K562 (cell line): ENCODE measurements around the gene TRAIP. TPM values are rescaled to one million over a fixed set of nuclear protein-coding genes. Genes with fewer than 3 reads are reported as not detected.

Experiments
- CEBPG ChIP-seq, 3 experiments: fragments of 200-800 bp in 1 of 3; sonication (Bioruptor generic) in 1 of 3; sonication (generic) in 1 of 3; formaldehyde crosslinking in 1 of 3; IDR thresholded peaks in 2 of 3; conservative IDR thresholded peaks in 1 of 3; 2 replicates each; pipeline versions ENCODE4 v1.6.1 to v1.8.0; 2016 to 2022; ENCODE audit warnings: missing compliant biosample characterization in 2 of 3, missing genetic modification characterization in 2 of 3, mild to moderate bottlenecking in 1 of 3, missing genetic modification reagents in 1 of 3
- CREM ChIP-seq: IDR thresholded peaks from 2 replicates; pipeline ENCODE4 v1.6.1; 2014; ENCODE audit warnings: antibody characterized with exemption, low read depth
- FIP1L1 ChIP-seq: fragments of 200-400 bp; formaldehyde crosslinking; IDR thresholded peaks from 2 replicates; pipeline ENCODE4 v1.6.1; 2018; ENCODE audit warnings: mild to moderate bottlenecking, low read depth, low read length; ENCODE audit not compliant: poor library complexity, severe bottlenecking
- GATAD2A ChIP-seq: fragments of 450-650 bp; IDR thresholded peaks from 2 replicates; pipeline ENCODE4 v1.6.1; 2017
- HMG20B ChIP-seq: fragments of 250-450 bp; sonication (Bioruptor Pico); IDR thresholded peaks from 2 replicates; pipeline ENCODE4 v1.5.0; 2021; ENCODE audit warnings: mild to moderate bottlenecking
- MCM2 ChIP-seq: fragments of 450-650 bp; IDR thresholded peaks from 2 replicates; pipeline ENCODE4 v1.6.1; 2017; ENCODE audit warnings: low read depth, mild to moderate bottlenecking
- MCM5 ChIP-seq: fragments of 450-650 bp; IDR thresholded peaks from 2 replicates; pipeline ENCODE4 v1.6.1; 2016; ENCODE audit warnings: low read depth
- RHOXF2B ChIP-seq: fragments of 250-450 bp; sonication (Bioruptor Pico); conservative IDR thresholded peaks from 2 replicates; pipeline ENCODE4 v1.5.1; 2021
- SRSF1 ChIP-seq: fragments of 200-400 bp; formaldehyde crosslinking; IDR thresholded peaks from 2 replicates; pipeline ENCODE4 v1.6.1; 2017; ENCODE audit warnings: mild to moderate bottlenecking, low read depth, low read length, moderate library complexity
- TOE1 ChIP-seq, 2 experiments: fragments of 450-650 bp in 1 of 2; sonication (generic) in 1 of 2; formaldehyde crosslinking in 1 of 2; IDR thresholded peaks; 2 replicates each; pipeline versions ENCODE4 v1.7.1 to v1.8.0; 2016 to 2022; ENCODE audit warnings: borderline replicate concordance in 2 of 2, mild to moderate bottlenecking in 2 of 2, antibody characterized with exemption in 1 of 2, inconsistent platforms in 1 of 2, low read depth in 1 of 2, missing genetic modification reagents in 1 of 2, moderate library complexity in 1 of 2
- ZNF146 ChIP-seq: IDR thresholded peaks from one replicate; pipeline ENCODE4 v1.6.1; 2018; ENCODE audit warnings: missing compliant biosample characterization; ENCODE audit not compliant: unreplicated experiment
- ZNF224 ChIP-seq: sonication (generic); formaldehyde crosslinking; IDR thresholded peaks from 2 replicates; pipeline ENCODE4 v1.8.0; 2022; ENCODE audit warnings: mild to moderate bottlenecking, missing genetic modification reagents
- ZNF584 ChIP-seq: fragments of 200-800 bp; sonication (Bioruptor generic); IDR thresholded peaks from 2 replicates; pipeline ENCODE4 v1.6.1; 2016; ENCODE audit warnings: low read depth, mild to moderate bottlenecking, missing genetic modification characterization, missing compliant biosample characterization
- ZNF644 ChIP-seq: fragments of 200-800 bp; sonication (Bioruptor generic); IDR thresholded peaks from 2 replicates; pipeline ENCODE4 v1.6.1; 2016; ENCODE audit warnings: low read depth, missing genetic modification characterization, missing compliant biosample characterization
- polyA plus RNA-seq, 8 experiments: library from polyadenylated mRNA; depleted of rRNA in 4 of 8; stranded (reverse) in 5 of 8; unstranded in 3 of 8; fragments of >200 nt; fragmentation: Nextera tagmentation in 2 of 8; fragmentation: Illumina TruSeq in 1 of 8; extraction: Ambion mirVana in 2 of 8; extraction: Trizol in 1 of 8; gene quantifications; 2 replicates each; pipeline versions ENCODE4 v1.2.1 to v1.2.3, GENCODE V29; 2011 to 2014; ENCODE audit warnings: inconsistent platforms in 1 of 8, missing spikeins in 1 of 8
- total RNA-seq, 7 experiments: library from RNA; depleted of rRNA in 6 of 7; stranded (reverse); fragments of >200 nt in 6 of 7; fragmentation: Illumina TruSeq in 2 of 7; extraction: Trizol in 2 of 7; gene quantifications; 2 replicates each; pipeline versions ENCODE4 v1.2.1 to v1.2.3, GENCODE V29; 2011 to 2021; ENCODE audit warnings: low replicate concordance in 1 of 7
- TF ChIP-seq, protein P1 (sequence below), 2 experiments: IDR thresholded peaks in 1 of 2; conservative IDR thresholded peaks in 1 of 2; 2 replicates each; pipeline ENCODE4 v1.6.1; 2016; ENCODE audit warnings: low read depth in 2 of 2, mild to moderate bottlenecking in 1 of 2, missing compliant biosample characterization in 1 of 2, missing genetic modification characterization in 1 of 2, moderate library complexity in 1 of 2
- TF ChIP-seq, protein P2 (sequence below): fragments of 250-450 bp; sonication (Bioruptor Pico); IDR thresholded peaks from 2 replicates; pipeline ENCODE4 v1.8.0; 2021; ENCODE audit warnings: moderate library complexity, mild to moderate bottlenecking, inconsistent platforms
- TF ChIP-seq, protein P3 (sequence below): fragments of 450-650 bp; IDR thresholded peaks from 2 replicates; pipeline ENCODE4 v1.6.1; 2017; ENCODE audit warnings: antibody characterized with exemption
- TF ChIP-seq, protein P4 (sequence below): fragments of 250-450 bp; sonication (Bioruptor Pico); IDR thresholded peaks from 2 replicates; pipeline ENCODE4 v1.8.0; 2022; ENCODE audit warnings: moderate library complexity, mild to moderate bottlenecking, inconsistent platforms
- TF ChIP-seq, protein P5 (sequence below): fragments of 450-650 bp; formaldehyde crosslinking; IDR thresholded peaks from 2 replicates; pipeline ENCODE4 v1.4.0; 2022; ENCODE audit warnings: missing genetic modification characterization

Gene TRAIP
- total and polyA plus RNA-seq, 9 of the 15 experiments (the other 6 are each of a cell fraction or from before 2014, with no cell fraction given): 14.3 to 38.6 (median 21.2) TPM

DNA sequence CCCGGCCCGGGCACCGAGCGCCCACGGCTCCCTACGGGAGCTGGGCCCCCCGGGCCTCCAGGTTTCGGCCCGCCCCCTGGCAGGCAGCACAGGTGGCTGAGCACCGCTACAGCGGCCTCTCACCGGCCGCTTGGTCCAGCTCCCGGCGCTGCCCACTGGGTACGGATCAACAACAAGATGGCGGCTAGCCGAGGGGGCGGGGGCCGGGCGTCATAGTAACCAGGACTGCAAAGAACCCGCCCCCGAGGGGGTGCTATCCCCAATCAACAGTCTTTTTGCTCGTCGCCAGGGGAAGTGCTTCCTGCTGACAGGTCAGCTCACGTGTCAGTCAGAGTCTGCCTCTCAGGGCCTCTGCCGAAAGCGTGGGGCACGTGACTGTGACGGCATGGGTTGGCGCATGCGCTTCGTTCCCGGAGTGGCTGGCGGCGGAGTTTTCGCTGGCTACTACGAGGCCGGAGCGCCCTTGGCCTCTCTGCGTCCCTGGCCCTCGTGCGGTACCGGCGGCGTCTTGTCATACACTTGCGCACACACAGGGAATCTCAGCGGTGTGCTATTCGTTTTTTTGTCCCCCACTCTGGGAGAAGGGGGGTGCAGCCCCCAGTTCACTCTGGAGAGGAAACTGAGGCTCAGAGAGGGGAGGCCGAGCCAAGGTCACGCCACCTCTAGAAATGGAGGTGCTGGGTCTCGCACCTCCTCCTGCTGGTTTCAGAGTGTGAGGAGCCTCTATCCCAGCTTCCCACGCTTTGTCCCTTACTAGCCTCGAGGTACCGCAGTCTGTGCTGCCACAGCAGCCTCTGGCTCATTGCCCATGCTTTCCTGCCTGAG is 69.8 kb downstream of the TRAIP start, which contains the start of gene IP6K1 (continued):
- TF ChIP-seq FIP1L1 (peak; percentile 30), SRSF1 (no peak), ZNF584 (CRISPR knock-in tag) (peak; percentile 70), GATAD2A (no peak), MCM2 (no peak), RHOXF2B (CRISPR knock-in tag) (no peak), ZNF224 (CRISPR knock-in tag) (no peak), CREM (peak; percentile 90), ZNF644 (tag) (no peak), TOE1 (IDR thresholded peaks at IDR 0.05; ENCODE audit: borderline replicate concordance) (peak; percentile 96), TOE1 (CRISPR knock-in tag; IDR thresholded peaks at IDR 0.05; ENCODE audit: borderline replicate concordance, low read depth) (no peak), CEBPG (CRISPR knock-in tag; IDR thresholded peaks at IDR 0.05) (no peak), CEBPG (tag; conservative IDR thresholded peaks at IDR 0.05 in 1 of 2, IDR thresholded peaks at IDR 0.05 in 1 of 2) (no peak), ZNF146 (no peak), MCM5 (no peak), HMG20B (no peak)
- TF ChIP-seq, protein P1, sequence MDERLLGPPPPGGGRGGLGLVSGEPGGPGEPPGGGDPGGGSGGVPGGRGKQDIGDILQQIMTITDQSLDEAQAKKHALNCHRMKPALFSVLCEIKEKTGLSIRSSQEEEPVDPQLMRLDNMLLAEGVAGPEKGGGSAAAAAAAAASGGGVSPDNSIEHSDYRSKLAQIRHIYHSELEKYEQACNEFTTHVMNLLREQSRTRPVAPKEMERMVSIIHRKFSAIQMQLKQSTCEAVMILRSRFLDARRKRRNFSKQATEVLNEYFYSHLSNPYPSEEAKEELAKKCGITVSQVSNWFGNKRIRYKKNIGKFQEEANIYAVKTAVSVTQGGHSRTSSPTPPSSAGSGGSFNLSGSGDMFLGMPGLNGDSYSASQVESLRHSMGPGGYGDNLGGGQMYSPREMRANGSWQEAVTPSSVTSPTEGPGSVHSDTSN (CRISPR knock-in tag; IDR thresholded peaks at IDR 0.05; ENCODE audit: low read depth): peak; percentile 98
- TF ChIP-seq, protein P1 (tag; conservative IDR thresholded peaks at IDR 0.05; ENCODE audit: low read depth): peak; percentile 99
- TF ChIP-seq, protein P2, sequence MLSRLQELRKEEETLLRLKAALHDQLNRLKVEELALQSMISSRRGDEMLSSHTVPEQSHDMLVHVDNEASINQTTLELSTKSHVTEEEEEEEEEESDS: no peak
- TF ChIP-seq, protein P3, sequence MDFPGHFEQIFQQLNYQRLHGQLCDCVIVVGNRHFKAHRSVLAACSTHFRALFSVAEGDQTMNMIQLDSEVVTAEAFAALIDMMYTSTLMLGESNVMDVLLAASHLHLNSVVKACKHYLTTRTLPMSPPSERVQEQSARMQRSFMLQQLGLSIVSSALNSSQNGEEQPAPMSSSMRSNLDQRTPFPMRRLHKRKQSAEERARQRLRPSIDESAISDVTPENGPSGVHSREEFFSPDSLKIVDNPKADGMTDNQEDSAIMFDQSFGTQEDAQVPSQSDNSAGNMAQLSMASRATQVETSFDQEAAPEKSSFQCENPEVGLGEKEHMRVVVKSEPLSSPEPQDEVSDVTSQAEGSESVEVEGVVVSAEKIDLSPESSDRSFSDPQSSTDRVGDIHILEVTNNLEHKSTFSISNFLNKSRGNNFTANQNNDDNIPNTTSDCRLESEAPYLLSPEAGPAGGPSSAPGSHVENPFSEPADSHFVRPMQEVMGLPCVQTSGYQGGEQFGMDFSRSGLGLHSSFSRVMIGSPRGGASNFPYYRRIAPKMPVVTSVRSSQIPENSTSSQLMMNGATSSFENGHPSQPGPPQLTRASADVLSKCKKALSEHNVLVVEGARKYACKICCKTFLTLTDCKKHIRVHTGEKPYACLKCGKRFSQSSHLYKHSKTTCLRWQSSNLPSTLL: no peak
- TF ChIP-seq, protein P4, sequence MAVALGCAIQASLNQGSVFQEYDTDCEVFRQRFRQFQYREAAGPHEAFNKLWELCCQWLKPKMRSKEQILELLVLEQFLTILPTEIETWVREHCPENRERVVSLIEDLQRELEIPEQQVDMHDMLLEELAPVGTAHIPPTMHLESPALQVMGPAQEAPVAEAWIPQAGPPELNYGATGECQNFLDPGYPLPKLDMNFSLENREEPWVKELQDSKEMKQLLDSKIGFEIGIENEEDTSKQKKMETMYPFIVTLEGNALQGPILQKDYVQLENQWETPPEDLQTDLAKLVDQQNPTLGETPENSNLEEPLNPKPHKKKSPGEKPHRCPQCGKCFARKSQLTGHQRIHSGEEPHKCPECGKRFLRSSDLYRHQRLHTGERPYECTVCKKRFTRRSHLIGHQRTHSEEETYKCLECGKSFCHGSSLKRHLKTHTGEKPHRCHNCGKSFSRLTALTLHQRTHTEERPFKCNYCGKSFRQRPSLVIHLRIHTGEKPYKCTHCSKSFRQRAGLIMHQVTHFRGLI: no peak
- TF ChIP-seq, protein P5, sequence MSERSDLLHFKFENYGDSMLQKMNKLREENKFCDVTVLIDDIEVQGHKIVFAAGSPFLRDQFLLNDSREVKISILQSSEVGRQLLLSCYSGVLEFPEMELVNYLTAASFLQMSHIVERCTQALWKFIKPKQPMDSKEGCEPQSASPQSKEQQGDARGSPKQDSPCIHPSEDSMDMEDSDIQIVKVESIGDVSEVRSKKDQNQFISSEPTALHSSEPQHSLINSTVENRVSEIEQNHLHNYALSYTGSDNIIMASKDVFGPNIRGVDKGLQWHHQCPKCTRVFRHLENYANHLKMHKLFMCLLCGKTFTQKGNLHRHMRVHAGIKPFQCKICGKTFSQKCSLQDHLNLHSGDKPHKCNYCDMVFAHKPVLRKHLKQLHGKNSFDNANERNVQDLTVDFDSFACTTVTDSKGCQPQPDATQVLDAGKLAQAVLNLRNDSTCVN: no peak
